Gastrocnemius medialis (tissue), 4 donors: ENCODE results near the gene LSP1. TPM values are rescaled to one million over a fixed set of nuclear protein-coding genes. Genes with fewer than 3 reads are reported as not detected.

Source experiments
- ATAC-seq, 2 donors: fragments of 150-250 bp; one replicate each; pipeline ENCODE4 v1.9.1; 2016
- DNase-seq, 2 donors: peaks; one replicate each; pipeline ENCODE4 v3.0.0-alpha.2; 2019
- H3K27ac ChIP-seq, 4 donors: fragments of 200-600 bp; sonication (generic); 1 replicate in 1 of 4; 2 replicates in 3 of 4; pipeline ENCODE4 v1.5.1; 2016 to 2018; ENCODE audit warnings: mild to moderate bottlenecking in 2 of 4, moderate library complexity in 1 of 4
- H3K27me3 ChIP-seq, 3 donors: fragments of 200-600 bp; sonication (generic) in 2 of 3; 1 replicate in 1 of 3; 2 replicates in 2 of 3; pipeline versions ENCODE4 v1.5.1 to v1.6.0; 2016 to 2019; ENCODE audit warnings: mild to moderate bottlenecking in 1 of 3, moderate library complexity in 1 of 3
- H3K36me3 ChIP-seq, 2 donors: fragments of 200-600 bp; sonication (generic) in 1 of 2; one replicate each; pipeline ENCODE4 v1.5.1; 2017 to 2018
- H3K4me1 ChIP-seq, 2 donors: fragments of 200-600 bp; sonication (generic) in 1 of 2; one replicate each; pipeline ENCODE4 v1.5.1; 2016 to 2017; ENCODE audit warnings: mild to moderate bottlenecking in 2 of 2
- H3K4me3 ChIP-seq, 4 donors: fragments of 200-600 bp; sonication (generic) in 3 of 4; 1 replicate in 1 of 4; 2 replicates in 3 of 4; pipeline ENCODE4 v1.5.1; 2016 to 2019; ENCODE audit warnings: mild to moderate bottlenecking in 2 of 4
- H3K9me3 ChIP-seq, 3 donors: fragments of 200-600 bp; sonication (generic) in 2 of 3; 1 replicate in 1 of 3; 2 replicates in 2 of 3; pipeline ENCODE4 v1.5.1; 2016 to 2019
- POLR2A ChIP-seq, 2 donors: fragments of 450-650 bp; IDR thresholded peaks; one replicate each; pipeline ENCODE4 v1.6.1; 2017; ENCODE audit warnings: antibody characterized with exemption in 2 of 2, mild to moderate bottlenecking in 2 of 2, moderate library complexity in 2 of 2
- in situ Hi-C, 4 donors: fragments of 200-750 bp; cut with MboI; loops; one replicate each; pipeline versions ENCODE4 v1.15.0 to v1.8.0; 2017; ENCODE audit warnings: low sequenced_read_pairs in 4 of 4
- intact Hi-C: fragments of 100-400 bp; cut with DNase I; formaldehyde crosslinking; loops from one replicate; pipeline ENCODE4 v1.15.1; 2023; ENCODE audit warnings: low total_unique reads
- total RNA-seq, 4 donors: library from RNA; depleted of rRNA; stranded (reverse); fragments of >200 nt; gene quantifications; one replicate each; pipeline versions ENCODE4 v1.1.0 to v1.2.3, GENCODE V29; 2016
- TF ChIP-seq, protein P1 (sequence below), 5 experiments: fragments of 450-650 bp in 3 of 5; fragments of 200-600 bp in 2 of 5; sonication (generic) in 2 of 5; IDR thresholded peaks in 4 of 5; conservative IDR thresholded peaks in 1 of 5; 1 replicate in 4 of 5; 2 replicates in 1 of 5; pipeline ENCODE4 v1.5.1; 2016 to 2019; ENCODE audit warnings: antibody characterized with exemption in 5 of 5, mild to moderate bottlenecking in 3 of 5, moderate library complexity in 3 of 5

The LSP1 gene
- total RNA-seq, 4 donors from 2014 or later, result 3.0 to 13.5 (median 5.5) TPM

DNA sequence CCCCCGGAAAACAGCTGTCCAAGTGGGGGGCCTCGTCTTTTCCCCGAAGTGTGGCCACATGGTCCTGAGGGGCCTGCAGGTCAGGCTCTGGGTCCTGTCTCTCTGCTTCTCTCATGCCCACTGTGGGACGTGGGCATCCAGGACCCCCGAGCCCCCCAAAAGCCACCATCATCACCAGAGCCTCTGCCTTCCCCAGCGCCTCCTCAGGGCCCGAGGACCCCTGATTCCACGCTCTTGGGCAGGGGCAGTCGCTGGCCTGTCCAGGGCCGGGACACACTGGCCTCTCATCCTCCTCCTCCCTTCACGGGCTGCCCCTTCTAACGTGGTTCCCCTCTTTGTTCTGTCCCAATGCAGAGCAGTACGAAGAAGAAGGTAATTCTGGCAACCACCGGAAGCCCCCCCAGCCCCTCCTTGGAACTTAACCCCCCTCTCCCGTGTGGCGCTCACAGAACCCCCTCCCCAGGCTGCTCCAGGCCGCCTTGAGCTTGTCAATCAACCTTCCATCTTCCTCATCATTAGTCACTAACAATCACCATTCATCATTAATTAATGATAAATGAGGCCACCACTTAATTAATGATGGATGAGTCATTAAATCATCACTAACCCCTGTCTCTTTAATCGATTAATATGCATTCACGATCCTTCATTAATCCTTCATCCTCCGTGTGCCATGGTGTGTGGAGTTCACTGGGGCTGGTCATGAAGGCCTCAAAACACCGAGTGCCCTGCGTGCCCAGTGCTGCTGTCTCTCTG lies 70.5 kb downstream of the LSP1 start:
- Histone ChIP-seq H3K4me1 (peaks cover 36 to 69% of the 10 kb centered on the region in 2 donors), H3K9me3 (no peaks in the 10 kb centered on the region), H3K27ac (peak overlapping the region; percentile 88 to 99 (median 93)), H3K27me3 (no peaks in the 10 kb centered on the region), H3K36me3 (no peaks in the 10 kb centered on the region), H3K4me3 (no peak overlapping the region)
- DNase-seq (no peak), ATAC-seq (no peak)
- in situ Hi-C loops (no loop called here), intact Hi-C loops (no loop called here)
- TF ChIP-seq, protein P1, sequence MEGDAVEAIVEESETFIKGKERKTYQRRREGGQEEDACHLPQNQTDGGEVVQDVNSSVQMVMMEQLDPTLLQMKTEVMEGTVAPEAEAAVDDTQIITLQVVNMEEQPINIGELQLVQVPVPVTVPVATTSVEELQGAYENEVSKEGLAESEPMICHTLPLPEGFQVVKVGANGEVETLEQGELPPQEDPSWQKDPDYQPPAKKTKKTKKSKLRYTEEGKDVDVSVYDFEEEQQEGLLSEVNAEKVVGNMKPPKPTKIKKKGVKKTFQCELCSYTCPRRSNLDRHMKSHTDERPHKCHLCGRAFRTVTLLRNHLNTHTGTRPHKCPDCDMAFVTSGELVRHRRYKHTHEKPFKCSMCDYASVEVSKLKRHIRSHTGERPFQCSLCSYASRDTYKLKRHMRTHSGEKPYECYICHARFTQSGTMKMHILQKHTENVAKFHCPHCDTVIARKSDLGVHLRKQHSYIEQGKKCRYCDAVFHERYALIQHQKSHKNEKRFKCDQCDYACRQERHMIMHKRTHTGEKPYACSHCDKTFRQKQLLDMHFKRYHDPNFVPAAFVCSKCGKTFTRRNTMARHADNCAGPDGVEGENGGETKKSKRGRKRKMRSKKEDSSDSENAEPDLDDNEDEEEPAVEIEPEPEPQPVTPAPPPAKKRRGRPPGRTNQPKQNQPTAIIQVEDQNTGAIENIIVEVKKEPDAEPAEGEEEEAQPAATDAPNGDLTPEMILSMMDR (IDR thresholded peaks at IDR 0.05 in 4 of 5, conservative IDR thresholded peaks at IDR 0.05 in 1 of 5), result no peak
- TF ChIP-seq POLR2A (IDR thresholded peaks at IDR 0.05), result no peak

DNA sequence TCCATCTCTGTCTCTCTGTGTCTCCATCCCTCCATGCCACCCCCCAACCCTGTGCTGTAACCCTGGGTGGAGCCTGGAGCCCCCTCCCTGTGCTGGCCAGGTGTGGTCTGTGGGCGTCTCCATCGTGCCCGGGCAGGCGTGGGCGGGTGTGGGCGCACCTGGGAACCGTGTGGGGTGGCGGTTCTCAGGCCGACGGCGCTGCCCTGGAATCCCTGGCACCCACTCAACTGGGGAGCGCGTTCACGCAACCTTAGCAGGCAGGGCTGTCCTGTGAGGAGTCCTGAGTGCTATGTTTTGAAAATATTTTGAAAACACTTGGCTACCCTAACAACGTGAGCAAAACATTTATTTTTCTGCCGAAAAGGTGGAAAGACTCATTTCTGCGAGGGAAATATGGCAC lies 71.3 kb downstream of the LSP1 start:
- ATAC-seq (no peak), DNase-seq (peak in 1 of 2 donors; percentile 19)
- intact Hi-C loops (no loop called here), in situ Hi-C loops (no loop called here)
- H3K9me3 ChIP-seq, result no peaks in the 10 kb centered on the region
- peak overlapping the region; percentile 88 to 99 (median 93) for H3K27ac ChIP-seq
- no peaks in the 10 kb centered on the region for H3K27me3 ChIP-seq
- peaks cover 29 to 62% of the 10 kb centered on the region in 2 donors for H3K4me1 ChIP-seq
- no peak for TF ChIP-seq POLR2A (IDR thresholded peaks at IDR 0.05)
- TF ChIP-seq, protein P1 (IDR thresholded peaks at IDR 0.05 in 4 of 5, conservative IDR thresholded peaks at IDR 0.05 in 1 of 5), result no peak
- H3K36me3 ChIP-seq, result no peaks in the 10 kb centered on the region
- H3K4me3 ChIP-seq, result no peak overlapping the region

DNA sequence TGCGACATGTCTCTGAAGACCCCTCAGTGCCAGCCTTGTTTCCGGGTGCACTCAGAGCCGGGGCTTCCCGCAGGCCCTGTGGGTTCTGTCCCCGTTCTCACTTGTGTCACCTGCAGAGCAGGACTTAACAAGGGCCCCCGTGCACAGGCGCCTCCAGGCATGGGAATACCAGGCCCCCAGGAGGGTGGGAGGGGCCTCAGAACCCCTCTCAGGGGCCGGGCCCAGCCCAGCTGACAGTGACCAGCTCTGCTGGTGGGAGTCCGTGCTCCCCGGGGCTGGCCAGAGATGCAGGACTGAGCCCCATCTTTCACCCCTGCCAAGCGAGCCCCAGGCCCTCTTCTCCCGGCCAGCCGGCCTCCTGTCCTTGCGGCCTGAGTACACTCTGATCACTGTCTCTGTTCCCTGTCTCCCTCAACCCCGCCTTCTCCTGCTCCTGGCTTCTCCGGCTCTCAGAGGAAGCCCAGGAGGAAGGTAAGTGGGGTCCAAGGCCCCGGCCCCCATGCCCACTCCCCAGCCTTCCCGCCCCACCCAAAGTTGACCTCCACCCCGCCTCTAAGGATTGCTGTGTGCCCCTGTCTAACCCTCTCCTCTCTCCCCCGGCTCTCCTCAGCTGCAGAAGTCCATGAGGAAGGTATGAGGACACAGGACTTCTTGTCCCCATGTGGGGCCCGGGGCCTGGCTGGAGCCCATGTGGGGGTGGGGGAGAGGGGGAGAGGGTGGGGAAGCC lies 71.9 kb downstream of the LSP1 start:
- Histone ChIP-seq H3K36me3 (no peaks in the 10 kb centered on the region), H3K27ac (peak overlapping the region; percentile 88 to 99 (median 93)), H3K4me1 (peaks cover 23 to 56% of the 10 kb centered on the region in 2 donors), H3K9me3 (no peaks in the 10 kb centered on the region), H3K4me3 (no peak overlapping the region), H3K27me3 (no peaks in the 10 kb centered on the region)
- TF ChIP-seq, protein P1 (IDR thresholded peaks at IDR 0.05 in 4 of 5, conservative IDR thresholded peaks at IDR 0.05 in 1 of 5), result no peak
- no peak for TF ChIP-seq POLR2A (IDR thresholded peaks at IDR 0.05)
- in situ Hi-C loops (no loop called here), intact Hi-C loops (no loop called here)
- peak in 1 of 2 donors; percentile 20 for DNase-seq
- no peak for ATAC-seq

DNA sequence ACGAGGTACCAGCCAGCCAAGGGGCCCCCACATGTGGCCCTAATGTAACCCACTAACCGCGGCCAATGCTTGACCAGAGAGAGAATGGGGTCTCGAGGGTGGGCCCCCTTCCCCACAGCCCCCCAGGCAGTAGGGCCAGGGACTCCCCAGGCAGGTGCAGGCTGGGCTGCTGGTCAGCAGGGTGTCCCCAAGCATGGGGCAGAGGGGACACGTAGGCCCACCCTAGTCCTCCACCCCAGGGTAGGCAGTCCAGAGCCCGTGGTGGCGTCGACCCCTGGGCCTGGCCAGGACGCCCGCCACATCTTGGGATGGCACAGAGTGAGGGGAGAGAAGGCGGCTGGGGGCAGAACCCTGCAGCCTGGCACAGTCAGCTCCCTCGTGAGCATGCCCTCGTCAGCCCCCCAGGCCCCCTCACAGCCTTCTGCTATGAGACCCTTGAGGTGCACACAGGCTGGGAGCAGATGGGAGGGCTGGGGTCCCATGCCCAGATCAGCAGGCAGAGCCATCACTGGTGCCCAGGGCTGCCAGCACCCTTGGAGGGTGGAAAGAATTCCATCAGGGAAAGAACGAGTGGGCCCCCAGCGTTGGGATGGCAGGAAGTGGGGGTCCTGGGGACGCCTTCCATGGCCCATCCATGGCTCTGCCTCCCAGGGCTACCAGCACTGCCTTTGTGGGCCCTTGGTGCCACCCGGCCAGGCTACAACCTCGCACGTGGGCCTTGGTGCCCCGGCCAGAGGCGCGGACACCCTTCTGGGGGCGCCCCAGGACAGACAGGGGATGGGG lies 72.7 kb downstream of the LSP1 start:
- Histone ChIP-seq H3K27me3 (no peaks in the 10 kb centered on the region), H3K9me3 (no peaks in the 10 kb centered on the region), H3K36me3 (no peaks in the 10 kb centered on the region), H3K4me3 (no peak overlapping the region), H3K4me1 (peaks cover 23 to 48% of the 10 kb centered on the region in 2 donors), H3K27ac (peak overlapping the region; percentile 29 to 99 (median 93))
- intact Hi-C loops (no loop called here), in situ Hi-C loops (no loop called here)
- DNase-seq (peak in 1 of 2 donors; percentile 21), ATAC-seq (no peak)
- TF ChIP-seq, protein P1 (IDR thresholded peaks at IDR 0.05 in 4 of 5, conservative IDR thresholded peaks at IDR 0.05 in 1 of 5), result no peak
- no peak for TF ChIP-seq POLR2A (IDR thresholded peaks at IDR 0.05)
